Skeletal muscle tissue (tissue), 4 donors: ENCODE measurements around the gene PLEKHA5. TPM values are rescaled to one million over a fixed set of nuclear protein-coding genes. Genes with fewer than 3 reads are reported as not detected.
"Not testable (repeated sequence)": the region's sequence is repeated elsewhere in the genome, so short reads cannot be mapped to it uniquely, and the experiment has no call there.

Experiments used
- H3K27ac ChIP-seq: one replicate; pipeline ENCODE4 v1.7.0; 2013; ENCODE audit warnings: mild to moderate bottlenecking, low read depth, low read length, inconsistent platforms
- H3K27me3 ChIP-seq, 3 donors: one replicate each; pipeline ENCODE4 v1.7.0; 2013; ENCODE audit warnings: low read length in 3 of 3; ENCODE audit not compliant: control insufficient read depth in 3 of 3, insufficient read depth in 3 of 3
- H3K36me3 ChIP-seq, 3 donors: one replicate each; pipeline ENCODE4 v1.7.0; 2013; ENCODE audit warnings: low read length in 3 of 3; ENCODE audit not compliant: control insufficient read depth in 3 of 3, insufficient read depth in 3 of 3
- H3K4me1 ChIP-seq, 3 donors: one replicate each; pipeline ENCODE4 v1.7.0; 2013; ENCODE audit warnings: low read length in 3 of 3, mild to moderate bottlenecking in 3 of 3; ENCODE audit not compliant: control insufficient read depth in 3 of 3, insufficient read depth in 3 of 3
- H3K4me3 ChIP-seq, 3 donors: one replicate each; pipeline ENCODE4 v1.7.0; 2013; ENCODE audit warnings: low read length in 3 of 3
- H3K9ac ChIP-seq, 3 donors: one replicate each; pipeline ENCODE4 v1.7.0; 2013; ENCODE audit warnings: low read length in 3 of 3, mild to moderate bottlenecking in 3 of 3, moderate library complexity in 2 of 3, low read depth in 1 of 3
- H3K9me3 ChIP-seq, 3 donors: one replicate each; pipeline ENCODE4 v1.7.0; 2013; ENCODE audit warnings: low read length in 3 of 3; ENCODE audit not compliant: control insufficient read depth in 3 of 3
- total RNA-seq: library from RNA; depleted of rRNA; stranded (reverse); fragments of >200 nt; gene quantifications from one replicate; pipeline ENCODE4 v1.2.3, GENCODE V29; 2014
- donor health status: Osteomylitis.

The PLEKHA5 gene
- total RNA-seq, 1 donor from 2014 or later = 25.1 TPM

- Histone ChIP-seq H3K27me3 (peaks cover 0 to 4% (median 0%) of the 10 kb centered on the region in 3 donors), H3K9ac (no peak overlapping the region), H3K27ac (no peak overlapping the region), H3K4me1 (peaks cover 0 to 6% (median 0%) of the 10 kb centered on the region in 3 donors), H3K36me3 (no peaks in the 10 kb centered on the region), H3K9me3 (peaks cover 0 to 2% (median 0%) of the 10 kb centered on the region in 3 donors), H3K4me3 (no peak overlapping the region)
Measured at GRCh38 chr12:19402743-19403431, 273.4 kb downstream of the PLEKHA5 start.

GRCh38 chr12:19404242-19404880 is 274.8 kb downstream of the PLEKHA5 start:
- H3K27me3 ChIP-seq = peaks cover 0 to 4% (median 0%) of the 10 kb centered on the region in 3 donors
- H3K27ac ChIP-seq = no peak overlapping the region
- peaks cover 0 to 6% (median 0%) of the 10 kb centered on the region in 3 donors for H3K4me1 ChIP-seq
- H3K9me3 ChIP-seq = peaks cover 0 to 2% (median 0%) of the 10 kb centered on the region in 3 donors
- H3K4me3 ChIP-seq = no peak overlapping the region
- no peaks in the 10 kb centered on the region for H3K36me3 ChIP-seq
- no peak overlapping the region for H3K9ac ChIP-seq

GRCh38 chr12:19409376-19409775 is 279.8 kb downstream of the PLEKHA5 start:
- peak overlapping the region in 1 of 3 donors; percentile 30 for H3K4me3 ChIP-seq
- H3K9ac ChIP-seq = no peak overlapping the region
- no peak overlapping the region for H3K27ac ChIP-seq

GRCh38 chr12:19410211-19410610 is 280.7 kb downstream of the PLEKHA5 start:
- no peaks in the 10 kb centered on the region for H3K9me3 ChIP-seq

More at GRCh38 chr12:19409376-19409775, 279.8 kb downstream of the PLEKHA5 start:
- H3K36me3 ChIP-seq = no peaks in the 10 kb centered on the region
- H3K27me3 ChIP-seq = peaks cover 0 to 3% (median 0%) of the 10 kb centered on the region in 3 donors
- no peaks in the 10 kb centered on the region for H3K9me3 ChIP-seq
- H3K4me1 ChIP-seq = peaks cover 0 to 12% (median 5%) of the 10 kb centered on the region in 3 donors

GRCh38 chr12:19410629-19411185 is 281.2 kb downstream of the PLEKHA5 start:
- Histone ChIP-seq H3K27ac (no peak overlapping the region), H3K27me3 (peaks cover 0 to 3% (median 0%) of the 10 kb centered on the region in 3 donors), H3K9me3 (no peaks in the 10 kb centered on the region), H3K4me3 (no peak overlapping the region), H3K9ac (no peak overlapping the region), H3K36me3 (no peaks in the 10 kb centered on the region), H3K4me1 (peaks cover 0 to 12% (median 5%) of the 10 kb centered on the region in 3 donors)

More at GRCh38 chr12:19410211-19410610, 280.7 kb downstream of the PLEKHA5 start:
- Histone ChIP-seq H3K4me3 (no peak overlapping the region), H3K9ac (no peak overlapping the region), H3K27me3 (peaks cover 0 to 3% (median 0%) of the 10 kb centered on the region in 3 donors), H3K4me1 (peaks cover 0 to 12% (median 5%) of the 10 kb centered on the region in 3 donors), H3K27ac (no peak overlapping the region), H3K36me3 (no peaks in the 10 kb centered on the region)

GRCh38 chr12:19411234-19412204 is 282.0 kb downstream of the PLEKHA5 start:
- H3K36me3 ChIP-seq = no peaks in the 10 kb centered on the region
- no peak overlapping the region for H3K4me3 ChIP-seq
- peaks cover 0 to 12% (median 5%) of the 10 kb centered on the region in 3 donors for H3K4me1 ChIP-seq
- H3K27ac ChIP-seq = no peak overlapping the region
- no peaks in the 10 kb centered on the region for H3K9me3 ChIP-seq
- H3K9ac ChIP-seq = no peak overlapping the region
- peaks cover 0 to 3% (median 0%) of the 10 kb centered on the region in 3 donors for H3K27me3 ChIP-seq

GRCh38 chr12:19412844-19413243 is 283.3 kb downstream of the PLEKHA5 start:
- Histone ChIP-seq H3K27ac (no peak overlapping the region), H3K36me3 (no peaks in the 10 kb centered on the region), H3K4me3 (no peak overlapping the region), H3K4me1 (peaks cover 0 to 12% (median 5%) of the 10 kb centered on the region in 3 donors), H3K27me3 (peaks cover 0 to 3% (median 0%) of the 10 kb centered on the region in 3 donors), H3K9ac (no peak overlapping the region), H3K9me3 (no peaks in the 10 kb centered on the region)

- H3K9me3 ChIP-seq, H3K27me3 ChIP-seq, H3K27ac ChIP-seq, H3K9ac ChIP-seq, H3K36me3 ChIP-seq, H3K4me3 ChIP-seq: not testable (repeated sequence)
- peaks cover 0 to 12% (median 5%) of the 10 kb centered on the region in 3 donors for H3K4me1 ChIP-seq
Measured at GRCh38 chr12:19413582-19413981, 284.0 kb downstream of the PLEKHA5 start.

- no peak overlapping the region for H3K9ac ChIP-seq
- no peaks in the 10 kb centered on the region for H3K9me3 ChIP-seq
- H3K27ac ChIP-seq = no peak overlapping the region
- H3K4me3 ChIP-seq = no peak overlapping the region
- peaks cover 0 to 4% (median 0%) of the 10 kb centered on the region in 3 donors for H3K4me1 ChIP-seq
- H3K36me3 ChIP-seq = no peaks in the 10 kb centered on the region
- no peaks in the 10 kb centered on the region for H3K27me3 ChIP-seq
Measured at GRCh38 chr12:19415563-19415962, 286.0 kb downstream of the PLEKHA5 start.
